HG03520 (cell line): ENCODE results near the gene HELQ.
"Not testable (repeated sequence)": the region's sequence is repeated elsewhere in the genome, so short reads cannot be mapped to it uniquely, and the experiment has no call there.

ENCODE experiments used
- ATAC-seq: cut with Tn5 transposase; IDR thresholded peaks from one replicate; pipeline ENCODE4 v1.9.1; 2021; ENCODE audit warnings: mild to moderate bottlenecking, moderate library complexity; ENCODE audit not compliant: unreplicated experiment

HELQ gene

DNA sequence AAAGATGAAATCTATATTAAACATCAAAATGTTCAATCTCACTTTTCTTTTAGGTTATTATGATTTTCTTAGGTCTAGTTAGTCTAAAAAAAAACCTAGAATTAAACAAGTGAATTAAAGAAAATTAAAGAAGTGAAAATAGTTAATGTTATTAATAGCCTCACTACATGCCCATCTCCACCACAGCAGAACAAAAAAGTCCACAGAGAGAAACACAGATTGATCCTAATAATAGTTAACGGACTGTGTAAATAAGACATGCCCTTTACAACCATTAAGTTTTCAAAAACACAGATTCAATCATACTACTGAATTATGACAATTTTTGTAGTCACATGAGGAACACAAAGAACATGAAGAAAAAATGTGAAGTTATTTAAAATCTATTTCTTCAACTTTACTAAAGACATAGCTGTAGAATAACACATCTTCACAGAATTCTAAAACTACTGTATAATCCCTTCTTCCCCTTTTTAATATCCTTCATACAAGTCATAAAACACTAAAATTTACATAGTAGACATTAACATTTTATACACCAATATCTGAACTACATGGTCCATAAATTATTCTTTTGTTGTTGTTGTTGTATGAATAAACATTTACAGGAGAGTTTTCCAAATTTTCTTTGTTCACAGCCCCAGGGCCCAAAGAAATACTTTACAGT lies 15.3 kb downstream of the HELQ start:
- ATAC-seq: no peak

DNA sequence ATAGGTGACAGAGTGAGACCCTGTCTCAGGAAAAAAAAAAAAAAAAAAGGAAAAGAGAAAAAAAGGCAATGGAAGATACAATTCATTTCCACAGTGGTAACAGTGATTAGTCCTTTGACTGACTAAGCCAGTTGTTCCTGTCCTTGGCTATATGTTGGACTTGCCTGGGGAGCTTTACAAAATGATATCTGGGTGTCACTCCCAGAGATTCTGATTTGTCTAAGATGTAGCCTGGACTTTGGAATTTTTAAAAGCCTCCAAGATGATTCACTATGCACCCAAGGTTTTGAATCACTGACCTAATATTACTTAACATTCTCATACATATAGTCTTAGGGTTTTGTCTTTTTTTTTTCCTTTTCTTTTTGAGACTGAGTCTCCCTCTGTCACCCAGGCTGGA lies 16.9 kb downstream of the HELQ start:
- ATAC-seq: no peak

DNA sequence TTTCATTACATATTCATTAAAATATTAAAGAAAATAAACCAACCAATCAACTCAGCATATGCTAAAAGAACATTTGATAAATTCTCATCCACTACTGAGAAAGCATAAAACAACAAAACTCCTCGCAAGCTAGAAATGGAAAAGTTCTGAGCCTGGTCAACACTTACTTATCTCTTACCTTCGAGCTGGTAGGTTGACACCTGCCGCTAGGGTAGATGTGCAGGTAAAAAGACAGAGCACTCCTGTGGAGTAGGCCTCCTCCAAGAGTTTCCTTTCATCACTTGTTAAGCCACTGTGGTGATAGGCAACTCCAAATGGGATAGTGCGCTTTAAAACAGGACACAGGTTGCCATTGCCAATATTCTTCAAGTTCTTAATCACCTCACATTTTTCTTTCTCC lies 18.9 kb downstream of the HELQ start:
- ATAC-seq: no peak

DNA sequence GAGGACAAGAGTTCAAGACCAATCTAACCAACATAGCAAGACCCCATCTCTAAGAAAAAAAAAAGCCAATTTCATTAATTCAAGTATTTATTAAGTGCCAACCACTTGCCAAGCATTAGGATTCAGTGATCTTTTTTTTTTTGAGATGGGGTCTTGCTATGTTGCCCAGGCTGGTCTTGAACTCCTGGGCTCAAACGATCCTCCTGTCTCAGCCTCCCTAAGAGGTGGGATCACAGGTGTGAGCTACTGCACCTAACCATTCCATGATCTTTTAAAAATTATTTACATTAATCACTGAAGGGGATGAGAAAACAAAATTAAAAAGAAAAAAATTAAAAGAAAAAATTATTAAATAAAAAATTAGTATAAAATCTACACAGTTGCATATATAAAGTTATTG lies 24.4 kb downstream of the HELQ start:
- no peak for ATAC-seq

DNA sequence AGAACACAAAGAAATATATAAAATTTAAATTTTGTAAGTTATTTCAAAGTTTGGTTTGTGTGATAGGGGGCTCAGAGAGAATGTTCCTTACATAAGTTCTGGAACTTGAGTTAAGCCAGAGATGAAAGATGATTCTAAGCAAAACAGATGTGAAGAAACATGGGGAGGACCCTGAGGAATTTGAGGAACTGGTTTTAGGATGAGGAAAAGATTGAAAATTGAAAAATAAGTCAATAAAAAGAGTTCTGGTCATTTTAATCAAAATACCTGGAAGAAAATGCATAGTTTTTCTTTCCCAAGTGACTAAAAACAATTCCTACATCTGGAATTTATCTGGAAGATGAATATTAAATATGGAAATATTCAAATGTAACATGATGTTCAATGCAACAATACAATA lies 37.4 kb downstream of the HELQ start:
- no peak for ATAC-seq

DNA sequence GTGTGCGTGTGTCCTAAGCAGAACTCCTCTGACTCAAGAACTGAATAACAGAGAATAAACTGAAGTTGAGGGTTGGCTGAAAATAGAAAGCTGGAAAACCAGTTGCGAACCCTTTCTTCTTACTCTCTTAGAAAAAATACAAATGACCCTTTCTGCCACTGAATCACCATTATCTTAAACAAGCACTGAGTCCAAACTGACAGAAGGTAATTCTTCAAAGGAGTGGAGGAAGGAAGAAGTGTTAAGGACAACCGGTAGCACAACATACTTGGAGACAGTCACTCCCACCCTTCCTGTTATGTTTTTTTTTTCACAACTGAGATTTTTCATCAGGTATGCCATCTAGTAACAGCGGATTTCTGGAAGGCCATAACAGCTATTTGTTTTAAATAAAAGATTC lies 38.1 kb downstream of the HELQ start:
- ATAC-seq: no peak

DNA sequence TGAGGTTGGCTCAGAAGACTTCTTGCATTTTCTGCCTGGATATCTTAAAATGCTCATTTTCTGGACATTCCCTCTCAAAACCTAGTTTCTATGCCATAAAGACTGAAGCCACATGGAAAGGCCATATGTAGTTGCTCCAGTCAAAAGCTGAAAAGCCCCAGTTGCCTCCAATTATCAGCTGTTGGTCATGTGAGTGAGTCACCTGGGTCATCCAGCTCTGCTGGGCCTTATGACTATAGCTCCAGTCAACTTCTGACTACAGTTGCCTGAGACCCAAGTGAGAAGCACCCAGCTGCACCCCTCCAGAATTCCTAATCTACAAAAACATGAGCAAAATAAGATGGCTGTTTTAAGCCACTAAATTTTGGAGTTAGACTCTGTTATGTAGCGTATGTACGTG lies 41.9 kb downstream of the HELQ start:
- ATAC-seq: no peak

DNA sequence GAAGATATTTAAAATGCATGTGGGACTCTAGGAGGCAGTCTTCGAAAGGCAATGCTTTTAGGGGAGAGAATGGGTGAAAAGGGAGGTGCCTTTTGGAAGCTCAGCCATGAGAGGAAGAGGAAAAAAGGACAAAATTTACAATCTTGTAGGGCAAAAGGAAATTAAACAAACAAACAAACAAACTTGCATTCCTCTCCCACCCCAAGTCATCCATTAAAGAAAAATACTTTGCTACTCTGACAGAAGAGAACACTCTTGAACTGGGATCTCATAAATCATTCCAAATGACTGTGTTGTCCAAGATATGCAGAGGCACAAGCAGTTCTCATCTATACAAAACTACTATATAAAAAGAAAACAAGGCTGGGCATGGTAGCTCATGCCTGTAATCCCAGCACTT lies 46.7 kb downstream of the HELQ start:
- no peak for ATAC-seq

DNA sequence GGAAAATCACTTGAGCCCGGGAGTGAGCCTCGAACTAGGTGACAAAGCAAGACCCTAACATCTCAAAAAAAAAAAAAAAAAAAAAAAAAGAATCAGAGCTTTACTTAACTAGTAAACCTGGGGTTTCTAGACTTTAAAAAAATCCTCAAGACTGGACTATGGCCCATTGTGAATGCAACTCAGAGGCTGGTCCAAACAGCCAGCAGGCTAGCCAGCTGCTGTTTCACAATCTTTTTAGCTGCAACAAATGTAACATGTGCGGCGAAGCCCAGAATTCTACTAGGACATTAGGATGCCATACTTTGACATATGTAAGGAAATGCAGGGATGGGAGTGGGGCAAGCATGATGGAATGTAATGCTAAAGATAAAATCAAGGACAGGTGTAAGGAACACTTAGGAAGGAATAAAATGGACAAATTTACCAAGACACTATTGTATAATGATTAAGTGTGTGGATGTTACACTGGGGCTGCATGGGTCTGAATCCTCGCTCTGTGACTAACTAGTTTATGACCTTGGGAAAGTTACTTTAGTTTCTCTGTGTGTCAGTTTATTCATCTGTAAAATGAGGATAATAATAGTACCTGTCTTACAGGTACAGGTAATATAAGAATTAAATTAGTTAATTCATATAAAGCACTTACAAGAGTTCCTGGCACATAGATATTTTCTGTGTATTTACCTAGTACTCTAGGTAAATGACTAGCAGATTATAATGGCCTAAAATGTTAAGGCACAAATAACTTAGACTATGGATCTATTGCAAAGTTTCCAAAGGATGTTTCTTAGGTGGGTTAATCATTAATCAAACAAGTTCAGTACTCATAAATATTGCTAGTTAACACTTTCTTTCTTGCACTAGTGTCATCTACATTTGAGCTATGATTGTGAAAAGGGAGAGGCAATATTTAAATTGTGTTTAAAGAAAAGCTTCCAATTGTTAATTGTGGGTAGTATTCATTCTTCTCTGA lies 49.5 kb downstream of the HELQ start:
- no peak for ATAC-seq

DNA sequence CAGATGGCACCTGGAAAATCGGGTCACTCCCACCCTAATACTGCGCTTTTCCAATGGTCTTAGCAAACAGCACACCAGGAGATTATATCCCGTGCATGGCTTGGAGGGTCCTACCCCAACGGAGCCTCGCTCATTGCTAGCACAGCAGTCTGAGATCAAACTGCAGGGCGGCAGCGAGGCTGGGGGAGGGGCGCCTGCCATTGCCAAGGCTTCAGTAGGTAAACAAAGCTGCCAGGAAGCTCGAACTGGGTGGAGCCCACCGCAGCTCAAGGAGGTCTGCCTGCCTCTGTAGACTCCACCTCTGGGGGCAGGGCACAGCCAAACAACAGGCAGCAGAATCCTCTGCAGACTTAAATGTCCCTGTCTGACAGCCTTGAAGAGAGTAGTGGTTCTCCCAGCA lies 57.5 kb downstream of the HELQ start:
- ATAC-seq: not testable (repeated sequence)

DNA sequence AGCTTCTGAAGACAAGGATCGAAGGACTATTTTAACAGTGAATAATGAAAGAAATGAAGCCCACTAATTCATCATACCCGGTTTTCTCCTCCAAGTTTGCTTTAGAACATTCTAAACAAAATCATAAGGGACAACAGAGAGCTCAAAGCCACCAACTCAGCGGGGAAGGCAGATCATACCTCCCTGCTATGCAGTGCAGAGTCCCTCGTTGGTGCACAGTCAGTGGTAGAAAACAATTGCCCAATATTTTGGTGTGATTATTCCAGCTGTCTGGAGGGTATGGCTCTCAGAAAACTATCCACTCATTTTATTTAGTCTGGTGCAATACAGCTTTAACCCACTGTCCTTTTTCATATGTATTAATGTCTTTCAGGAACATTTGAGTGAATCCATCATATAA lies 61.7 kb downstream of the HELQ start:
- no peak for ATAC-seq

DNA sequence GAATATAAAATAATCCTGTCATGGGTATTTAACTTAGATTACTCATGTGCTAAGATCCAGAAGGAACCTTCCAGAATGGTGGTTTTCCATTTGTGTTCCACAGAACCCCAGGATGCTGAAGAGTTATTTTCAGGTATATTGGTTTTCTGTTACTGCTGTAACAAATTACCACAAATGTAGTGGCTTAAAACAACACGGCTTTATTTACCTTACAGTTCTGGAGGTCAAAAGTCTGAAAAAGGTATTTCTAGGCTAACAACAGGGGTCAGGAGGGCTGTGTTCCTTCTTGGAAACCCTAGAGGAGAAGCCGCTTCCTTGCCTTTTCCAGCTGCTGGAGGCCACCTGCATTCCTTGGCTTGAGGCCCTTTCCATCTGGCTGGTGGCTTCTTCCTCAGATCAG lies 63.1 kb downstream of the HELQ start:
- ATAC-seq: no peak

DNA sequence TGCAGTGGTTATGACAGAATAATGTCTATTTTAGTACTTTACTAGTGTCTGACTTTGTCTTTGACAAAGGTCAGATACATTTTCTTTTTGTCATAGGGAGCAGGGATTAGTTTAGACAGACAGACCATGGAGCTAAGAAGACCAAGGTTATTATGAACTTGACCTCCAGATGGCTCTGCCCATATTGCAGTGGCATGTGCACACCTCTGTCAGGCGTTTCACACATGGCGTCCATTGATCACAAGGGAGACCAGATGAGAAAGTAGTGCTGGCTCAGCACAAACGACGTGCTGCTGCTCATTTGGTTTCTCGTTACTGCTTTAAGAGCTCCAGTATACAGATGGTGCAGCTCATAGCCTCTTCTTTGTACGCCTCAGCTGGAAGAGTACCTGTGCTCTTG lies 64.7 kb downstream of the HELQ start:
- no peak for ATAC-seq

DNA sequence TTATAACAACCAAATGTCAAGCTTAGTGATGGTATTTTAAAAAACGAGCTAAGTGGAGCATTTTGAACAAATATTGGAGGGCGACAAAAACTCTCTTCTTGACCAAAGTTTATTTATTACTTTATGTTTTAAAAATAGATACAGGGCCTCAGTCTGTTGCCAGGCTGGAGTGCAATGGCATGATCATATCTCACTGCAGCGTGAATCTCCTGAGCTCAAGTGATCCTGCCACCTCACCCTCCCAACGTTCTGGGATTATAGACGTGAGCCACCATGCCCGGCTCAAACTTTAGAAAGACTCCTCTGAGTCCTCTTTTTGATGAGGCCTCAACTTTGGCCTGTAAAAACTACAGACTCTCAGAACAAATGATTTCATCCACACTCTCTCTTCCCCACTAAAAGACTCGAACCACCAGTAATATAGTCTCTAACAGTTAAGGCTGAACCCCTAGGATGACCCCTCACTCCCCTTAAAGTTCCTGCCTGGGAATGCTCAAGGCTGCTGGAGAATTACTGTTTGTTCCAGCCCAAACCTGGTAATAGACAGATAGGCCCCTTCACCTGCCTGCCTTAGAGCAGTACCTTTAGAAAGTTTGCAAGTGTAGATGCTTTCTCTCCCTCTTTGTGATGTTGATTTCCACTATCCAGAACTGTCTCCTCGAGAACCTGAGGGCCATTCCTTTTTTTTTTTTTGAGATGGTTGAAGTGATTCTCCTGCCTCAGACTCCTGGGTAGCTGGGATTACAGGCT lies 65.7 kb downstream of the HELQ start:
- no peak for ATAC-seq

DNA sequence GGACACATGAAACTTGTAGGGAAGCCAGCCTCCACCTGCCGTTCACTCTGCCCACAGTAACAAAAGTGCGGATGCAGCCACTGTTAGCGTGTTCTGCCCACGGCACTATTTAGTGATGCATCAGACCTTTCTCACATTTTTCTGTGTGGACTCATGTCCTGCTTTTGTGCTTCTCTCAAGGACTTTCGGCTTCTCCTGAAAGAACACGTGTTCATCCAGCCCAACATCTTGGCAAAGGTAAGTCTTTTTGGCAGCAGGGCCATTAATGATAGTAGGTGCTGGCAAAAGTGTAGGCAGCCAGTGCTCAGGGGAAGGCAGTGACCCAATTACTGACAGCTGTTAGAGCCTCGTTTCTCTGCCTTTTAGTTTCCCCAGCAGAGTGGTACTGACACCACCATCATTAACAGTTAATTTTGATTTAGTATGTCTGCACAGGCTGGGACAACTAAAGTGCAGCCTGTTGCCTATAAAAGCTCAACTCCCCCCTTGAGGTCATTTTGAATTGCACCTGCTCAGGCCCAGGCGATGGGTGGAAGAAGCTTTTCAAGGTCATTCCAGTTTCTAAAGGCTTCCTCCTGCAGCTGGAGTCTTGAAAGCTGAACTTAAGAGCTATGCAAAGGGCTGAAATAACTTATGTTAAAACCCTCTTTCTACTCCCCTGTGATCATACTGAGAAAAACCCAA lies 66.4 kb downstream of the HELQ start:
- no peak for ATAC-seq

DNA sequence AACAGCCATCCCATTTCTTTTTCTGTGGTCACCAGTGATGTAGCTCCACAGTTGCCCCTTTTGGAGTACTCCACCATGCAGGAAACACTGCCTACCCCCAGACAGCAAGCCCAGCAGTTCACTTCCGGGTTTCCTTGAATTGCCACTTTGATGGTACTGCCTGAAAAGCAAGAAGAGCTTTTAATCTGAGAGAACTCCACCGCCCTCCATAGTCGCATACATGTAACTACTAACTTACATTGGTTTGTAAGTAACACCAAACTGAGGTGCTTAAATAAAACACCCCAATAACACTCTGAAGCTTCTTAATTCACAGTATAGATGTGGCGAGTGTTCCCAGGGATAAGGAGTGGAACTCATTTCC lies 67.3 kb downstream of the HELQ start:
- ATAC-seq: no peak

DNA sequence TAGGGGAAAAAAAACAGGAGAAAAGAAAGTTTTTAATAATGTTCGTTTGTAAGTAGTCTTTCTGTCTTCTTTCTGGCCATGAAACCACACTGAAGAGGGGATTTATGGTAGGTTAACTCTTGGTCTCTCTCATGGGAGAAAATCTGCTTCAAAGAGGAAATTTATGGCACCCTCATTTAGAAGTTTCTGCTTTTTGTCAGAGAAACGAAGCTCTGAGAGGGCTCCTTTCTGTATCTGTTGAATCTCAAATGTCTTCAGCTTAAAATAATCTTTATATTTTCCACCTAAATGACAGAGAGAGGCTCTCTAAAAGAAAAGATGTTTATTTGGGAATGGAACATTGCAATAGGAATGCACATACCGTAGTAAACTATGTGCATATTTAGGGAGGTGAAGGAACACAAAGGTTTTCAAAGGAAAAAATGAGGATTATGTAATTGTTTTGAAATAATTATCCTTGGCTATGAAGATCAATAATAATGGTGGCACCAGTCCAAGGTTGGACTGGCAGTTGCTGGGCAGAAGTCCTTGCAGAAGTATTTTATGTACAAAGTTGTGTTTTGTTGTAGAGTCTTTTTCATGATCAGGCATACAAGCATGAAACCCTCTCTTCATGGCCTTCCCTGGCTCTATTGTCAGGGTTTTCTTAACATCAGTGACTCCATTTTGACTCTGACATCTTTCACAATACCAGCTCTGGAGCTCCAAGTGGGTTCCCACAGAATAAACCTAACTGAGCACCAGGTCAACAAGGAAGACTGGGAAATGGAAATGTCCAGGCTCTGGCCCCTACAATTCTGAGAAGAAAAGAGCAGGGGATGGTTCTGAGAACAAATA lies 67.9 kb downstream of the HELQ start:
- ATAC-seq: no peak

DNA sequence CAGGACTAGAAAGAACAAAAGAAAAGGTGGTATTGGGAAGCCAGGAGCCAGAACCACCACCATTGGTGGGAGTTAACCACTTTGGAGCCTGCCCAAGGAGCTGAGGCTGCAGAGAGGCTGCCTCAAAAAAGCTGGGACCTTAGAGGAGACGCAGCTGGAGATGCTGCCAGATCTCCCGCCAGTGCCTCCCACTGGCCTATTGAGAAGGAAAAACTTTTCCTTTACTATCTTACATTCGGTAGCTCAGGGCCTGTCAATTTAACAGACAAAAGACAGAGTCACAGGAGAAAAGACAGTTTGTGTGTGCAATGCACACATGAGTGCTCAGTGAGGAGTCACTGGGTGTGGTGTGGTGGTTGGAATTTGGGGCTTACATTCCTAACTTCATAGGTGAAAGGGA lies 68.6 kb downstream of the HELQ start:
- ATAC-seq: no peak

DNA sequence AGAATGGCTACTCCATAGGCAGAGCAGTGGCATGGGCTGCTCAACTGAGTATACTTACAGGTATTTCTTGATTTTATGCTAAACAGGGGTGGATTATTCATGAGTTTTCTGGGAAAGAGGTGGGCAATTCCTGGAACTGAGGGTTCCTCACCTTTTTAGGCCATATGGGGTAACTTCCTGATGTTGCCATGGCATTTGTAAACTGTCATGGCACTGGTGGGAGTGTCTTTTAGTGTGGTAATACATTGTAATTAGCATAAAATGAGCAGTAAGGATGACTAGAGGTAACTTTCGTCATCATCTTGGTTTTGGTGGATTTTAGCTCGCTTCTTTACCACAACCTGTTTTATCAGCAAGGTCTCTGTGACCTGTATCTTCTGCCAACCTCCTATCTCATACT lies 72.8 kb downstream of the HELQ start:
- no peak for ATAC-seq

DNA sequence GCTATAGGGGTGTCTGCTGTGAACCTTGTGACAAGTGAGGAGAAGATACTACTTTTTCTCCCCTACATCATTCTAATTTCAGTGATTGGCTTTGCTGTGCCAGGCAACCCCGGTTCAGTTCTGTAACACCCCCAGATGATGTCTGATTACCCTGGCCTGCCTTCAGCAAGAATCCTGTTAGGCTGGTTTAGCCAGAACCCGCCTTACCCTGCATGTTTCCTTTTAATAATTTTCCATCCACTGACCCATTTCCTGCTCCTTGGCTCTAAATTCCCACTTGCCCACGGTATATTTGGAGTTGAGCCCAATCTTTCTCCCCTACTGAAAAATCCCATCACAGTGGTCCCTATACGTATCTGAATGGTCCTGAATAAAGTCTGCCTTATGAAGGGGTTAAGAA lies 74.5 kb downstream of the HELQ start:
- no peak for ATAC-seq
